Measurements from ENCODE around the gene FUT7.
"Not testable (repeated sequence)": the region's sequence is repeated elsewhere in the genome, so short reads cannot be mapped to it uniquely, and the experiment has no call there.

The FUT7 gene

GRCh38 chr9:137006116-137007003 is 25.5 kb downstream of the FUT7 start:
- Mint-ChIP-seq H3K4me3 (no peak overlapping the region), H3K4me1 (ENCODE audit: low read depth) (no peaks in the 10 kb centered on the region), H3K36me3 (ENCODE audit: low read depth) (no peaks in the 10 kb centered on the region), H3K9me3 (no peaks in the 10 kb centered on the region), H3K27me3 (ENCODE audit: low read depth) (peaks cover 2% of the 10 kb centered on the region), H3K27ac (no peak overlapping the region)
- no peak for DNase-seq (ENCODE audit: low spot score)

- H3K4me1 Mint-ChIP-seq (ENCODE audit: low read depth); H3K36me3 Mint-ChIP-seq (ENCODE audit: low read depth); DNase-seq (ENCODE audit: low spot score); H3K27ac Mint-ChIP-seq; H3K4me3 Mint-ChIP-seq; H3K27me3 Mint-ChIP-seq (ENCODE audit: low read depth); H3K9me3 Mint-ChIP-seq: not testable (repeated sequence)
Measured at GRCh38 chr9:137004285-137004684, 27.6 kb downstream of the FUT7 start.

DNA sequence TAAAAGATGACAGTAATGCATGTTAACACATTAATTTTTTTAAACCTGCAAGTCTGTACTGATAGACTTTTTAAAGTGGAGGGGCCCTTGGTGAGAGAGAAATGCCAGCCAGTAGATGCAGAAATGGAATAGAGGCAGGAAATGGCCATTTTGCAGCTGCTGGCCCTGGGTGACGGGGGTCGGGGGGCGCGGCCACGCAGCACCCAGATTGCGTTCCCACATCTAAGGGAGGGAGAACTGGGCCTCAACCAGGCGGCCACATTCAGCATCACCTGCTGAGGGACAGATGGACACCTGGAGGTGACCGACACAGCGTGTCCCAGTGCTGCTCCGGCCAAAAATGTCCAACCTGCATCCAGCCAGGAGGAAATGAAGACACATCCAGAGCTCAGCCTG is 29.2 kb downstream of the FUT7 start:
- Mint-ChIP-seq H3K4me3 (no peak overlapping the region), H3K36me3 (ENCODE audit: low read depth) (no peaks in the 10 kb centered on the region), H3K27me3 (ENCODE audit: low read depth) (peaks cover 6% of the 10 kb centered on the region), H3K9me3 (no peaks in the 10 kb centered on the region), H3K4me1 (ENCODE audit: low read depth) (peaks cover 23% of the 10 kb centered on the region), H3K27ac (no peak overlapping the region)
- no peak for DNase-seq (ENCODE audit: low spot score)

- no peaks in the 10 kb centered on the region for H3K36me3 Mint-ChIP-seq (ENCODE audit: low read depth)
- DNase-seq (ENCODE audit: low spot score) = no peak
- no peaks in the 10 kb centered on the region for H3K9me3 Mint-ChIP-seq
- no peak overlapping the region for H3K27ac Mint-ChIP-seq
- peaks cover 24% of the 10 kb centered on the region for H3K4me1 Mint-ChIP-seq (ENCODE audit: low read depth)
- peaks cover 8% of the 10 kb centered on the region for H3K27me3 Mint-ChIP-seq (ENCODE audit: low read depth)
- H3K4me3 Mint-ChIP-seq = no peak overlapping the region
Measured at GRCh38 chr9:137001857-137002645, 29.8 kb downstream of the FUT7 start.

- peaks cover 27% of the 10 kb centered on the region for H3K4me1 Mint-ChIP-seq (ENCODE audit: low read depth)
- no peaks in the 10 kb centered on the region for H3K9me3 Mint-ChIP-seq
- peak overlapping the region; percentile 56 for H3K4me3 Mint-ChIP-seq
- DNase-seq (ENCODE audit: low spot score) = peak; percentile 48
- no peaks in the 10 kb centered on the region for H3K36me3 Mint-ChIP-seq (ENCODE audit: low read depth)
- H3K27ac Mint-ChIP-seq = peak overlapping the region; percentile 78
- peaks cover 8% of the 10 kb centered on the region for H3K27me3 Mint-ChIP-seq (ENCODE audit: low read depth)
Measured at GRCh38 chr9:137000177-137000930, 31.5 kb downstream of the FUT7 start.

- peak overlapping the region; percentile 69 for H3K27ac Mint-ChIP-seq
- DNase-seq (ENCODE audit: low spot score) = peak; percentile 28
- H3K4me3 Mint-ChIP-seq = peak overlapping the region; percentile 40
- H3K4me1 Mint-ChIP-seq (ENCODE audit: low read depth) = peaks cover 34% of the 10 kb centered on the region
- H3K36me3 Mint-ChIP-seq (ENCODE audit: low read depth) = peaks cover 7% of the 10 kb centered on the region
- no peaks in the 10 kb centered on the region for H3K9me3 Mint-ChIP-seq
- peaks cover 8% of the 10 kb centered on the region for H3K27me3 Mint-ChIP-seq (ENCODE audit: low read depth)
Measured at GRCh38 chr9:136997830-136998234, 34.1 kb downstream of the FUT7 start.

DNA sequence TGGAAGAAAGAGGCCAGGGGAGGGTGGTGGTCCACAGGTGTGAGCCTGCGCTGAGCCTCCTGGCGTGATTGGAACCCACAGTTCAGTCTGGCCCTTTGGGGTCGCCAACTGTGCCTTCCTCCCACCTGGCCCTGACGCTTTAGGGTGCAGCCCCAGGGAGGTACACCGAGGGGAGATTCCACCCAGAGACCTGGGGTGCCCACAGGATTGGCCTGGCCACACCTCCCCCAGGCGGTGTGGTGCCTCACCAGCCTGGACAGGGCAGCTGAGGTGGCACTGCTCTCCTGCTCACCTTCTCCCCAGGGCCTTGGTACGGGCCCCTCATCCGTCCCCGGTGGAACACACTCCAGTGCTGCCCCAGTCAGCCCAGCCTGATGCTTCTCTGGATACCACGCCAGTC is 34.5 kb downstream of the FUT7 start:
- Mint-ChIP-seq H3K9me3 (no peaks in the 10 kb centered on the region), H3K36me3 (ENCODE audit: low read depth) (peaks cover 7% of the 10 kb centered on the region), H3K4me3 (peak overlapping the region; percentile 40), H3K27ac (peak overlapping the region; percentile 69), H3K27me3 (ENCODE audit: low read depth) (peaks cover 8% of the 10 kb centered on the region), H3K4me1 (ENCODE audit: low read depth) (peaks cover 34% of the 10 kb centered on the region)
- no peak for DNase-seq (ENCODE audit: low spot score)

- Mint-ChIP-seq H3K4me1 (ENCODE audit: low read depth) (peaks cover 35% of the 10 kb centered on the region), H3K36me3 (ENCODE audit: low read depth) (peaks cover 7% of the 10 kb centered on the region), H3K9me3 (no peaks in the 10 kb centered on the region), H3K27ac (peak within 1 kb of the TSS; percentile 15), H3K4me3 (peak within 1 kb of the TSS; percentile 42), H3K27me3 (ENCODE audit: low read depth) (peaks cover 6% of the 10 kb centered on the region)
- DNase-seq (ENCODE audit: low spot score) = no peak
Measured at GRCh38 chr9:136996361-136997292, 35.3 kb downstream of the FUT7 start, which contains the start of gene CLIC3. Gene CLIC3, minus strand, starts transcription at chr9:136996568. Its CDS starts 25 bp downstream, at chr9:136996543.

GRCh38 chr9:136995772-136996311 is 36.0 kb downstream of the FUT7 start:
- peaks cover 39% of the 10 kb centered on the region for H3K4me1 Mint-ChIP-seq (ENCODE audit: low read depth)
- H3K27ac Mint-ChIP-seq = peak overlapping the region; percentile 15
- H3K27me3 Mint-ChIP-seq (ENCODE audit: low read depth) = peaks cover 6% of the 10 kb centered on the region
- H3K9me3 Mint-ChIP-seq = no peaks in the 10 kb centered on the region
- H3K36me3 Mint-ChIP-seq (ENCODE audit: low read depth) = peaks cover 7% of the 10 kb centered on the region
- H3K4me3 Mint-ChIP-seq = no peak overlapping the region
- no peak for DNase-seq (ENCODE audit: low spot score)

DNA sequence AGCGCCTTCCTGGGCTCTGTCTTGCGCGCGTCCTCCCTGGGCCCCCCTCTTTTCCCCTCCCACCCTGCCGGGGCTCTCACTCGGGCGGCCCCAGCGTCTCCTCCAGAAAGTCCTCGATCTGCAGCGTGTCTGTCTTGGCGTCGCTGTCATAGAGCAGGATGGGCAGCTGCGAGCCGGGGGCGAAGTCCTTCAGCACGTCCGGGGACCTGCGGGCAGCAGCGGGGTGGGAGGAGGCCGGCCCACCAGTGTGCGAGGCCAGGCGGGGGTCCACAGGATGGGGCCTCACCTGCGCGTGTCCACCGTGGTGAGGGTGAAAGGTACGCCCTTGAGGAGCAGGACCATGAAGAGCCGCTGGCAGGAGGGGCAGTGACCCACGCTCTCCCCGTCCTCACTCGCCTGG is 36.5 kb downstream of the FUT7 start:
- Mint-ChIP-seq H3K4me1 (ENCODE audit: low read depth) (peaks cover 36% of the 10 kb centered on the region), H3K27me3 (ENCODE audit: low read depth) (peaks cover 9% of the 10 kb centered on the region), H3K36me3 (ENCODE audit: low read depth) (peaks cover 7% of the 10 kb centered on the region)

GRCh38 chr9:136994888-136995230 is 37.0 kb downstream of the FUT7 start:
- H3K36me3 Mint-ChIP-seq (ENCODE audit: low read depth) = peaks cover 7% of the 10 kb centered on the region
- no peaks in the 10 kb centered on the region for H3K9me3 Mint-ChIP-seq
- peaks cover 31% of the 10 kb centered on the region for H3K4me1 Mint-ChIP-seq (ENCODE audit: low read depth)
- H3K27ac Mint-ChIP-seq = no peak overlapping the region
- H3K27me3 Mint-ChIP-seq (ENCODE audit: low read depth) = peaks cover 12% of the 10 kb centered on the region
- DNase-seq (ENCODE audit: low spot score) = no peak
- no peak overlapping the region for H3K4me3 Mint-ChIP-seq

More for the DNA sequence above, 36.5 kb downstream of the FUT7 start:
- no peak overlapping the region for H3K27ac Mint-ChIP-seq
- no peak for DNase-seq (ENCODE audit: low spot score)
- H3K4me3 Mint-ChIP-seq = no peak overlapping the region
- H3K9me3 Mint-ChIP-seq = no peaks in the 10 kb centered on the region

- no peak for DNase-seq (ENCODE audit: low spot score)
- Mint-ChIP-seq H3K4me1 (ENCODE audit: low read depth) (peaks cover 30% of the 10 kb centered on the region), H3K27me3 (ENCODE audit: low read depth) (peaks cover 16% of the 10 kb centered on the region), H3K9me3 (no peaks in the 10 kb centered on the region), H3K36me3 (ENCODE audit: low read depth) (peaks cover 7% of the 10 kb centered on the region), H3K4me3 (peak overlapping the region; percentile 86), H3K27ac (no peak overlapping the region)
Measured at GRCh38 chr9:136994180-136994887, 37.6 kb downstream of the FUT7 start.
